H9 (cell line): ENCODE data around the gene FBXL14. TPM values are rescaled to one million over a fixed set of nuclear protein-coding genes. Genes with fewer than 3 reads are reported as not detected.

ENCODE experiments used
- DNase-seq: peaks from one replicate; pipeline ENCODE4 v3.0.0-alpha.2; 2017
- H2AFZ ChIP-seq: one replicate; pipeline ENCODE4 v1.6.1; 2013; ENCODE audit warnings: mild to moderate bottlenecking, low read length, control low read depth, moderate library complexity
- H2AK5ac ChIP-seq: 2 replicates; pipeline ENCODE4 v1.6.1; 2013; ENCODE audit warnings: low read length, control low read depth, mixed read lengths; ENCODE audit not compliant: insufficient read length
- H2BK120ac ChIP-seq: one replicate; pipeline ENCODE4 v1.6.1; 2013; ENCODE audit warnings: low read depth, mild to moderate bottlenecking, low read length, control low read depth, inconsistent platforms; ENCODE audit not compliant: poor library complexity, severe bottlenecking
- H2BK12ac ChIP-seq: 2 replicates; pipeline ENCODE4 v1.6.1; 2013; ENCODE audit warnings: low read length, control low read depth, mixed read lengths, low read depth; ENCODE audit not compliant: insufficient read length
- H2BK15ac ChIP-seq: 2 replicates; pipeline ENCODE4 v1.6.1; 2013; ENCODE audit warnings: low read depth, low read length, control low read depth
- H2BK20ac ChIP-seq: one replicate; pipeline ENCODE4 v1.6.1; 2013; ENCODE audit warnings: low read depth, mild to moderate bottlenecking, low read length, control low read depth, inconsistent platforms; ENCODE audit not compliant: poor library complexity, severe bottlenecking
- H2BK5ac ChIP-seq: 2 replicates; pipeline ENCODE4 v1.6.1; 2013; ENCODE audit warnings: low read length, control low read depth, mixed read lengths; ENCODE audit not compliant: insufficient read length
- H3K14ac ChIP-seq: 2 replicates; pipeline ENCODE4 v1.6.1; 2013; ENCODE audit warnings: low read length, control low read depth; ENCODE audit not compliant: insufficient read depth
- H3K18ac ChIP-seq: 2 replicates; pipeline ENCODE4 v1.6.1; 2013; ENCODE audit warnings: low read depth, mild to moderate bottlenecking, mixed read lengths, low read length, control low read depth; ENCODE audit not compliant: insufficient read length
- H3K23ac ChIP-seq: 2 replicates; pipeline ENCODE4 v1.6.1; 2013; ENCODE audit warnings: low read length, control low read depth, mixed read lengths, low read depth; ENCODE audit not compliant: insufficient read length
- H3K23me2 ChIP-seq: 2 replicates; pipeline ENCODE4 v1.6.1; 2013; ENCODE audit warnings: low read depth, mild to moderate bottlenecking, mixed read lengths, low read length, control low read depth; ENCODE audit not compliant: insufficient read length, poor library complexity, severe bottlenecking
- H3K27ac ChIP-seq: 2 replicates; pipeline ENCODE4 v1.5.1; 2013; ENCODE audit warnings: low read length, control low read depth, mixed read lengths, low read depth; ENCODE audit not compliant: insufficient read length
- H3K27me3 ChIP-seq: 2 replicates; pipeline ENCODE4 v1.6.1; 2013; ENCODE audit warnings: low read length, control low read depth, inconsistent platforms; ENCODE audit not compliant: insufficient read depth
- H3K4ac ChIP-seq: 2 replicates; pipeline ENCODE4 v1.6.1; 2013; ENCODE audit warnings: low read depth, mild to moderate bottlenecking, control low read depth, inconsistent platforms, low read length, moderate library complexity
- H3K4me1 ChIP-seq: 2 replicates; pipeline ENCODE4 v1.6.1; 2013; ENCODE audit warnings: low read length, control low read depth, inconsistent platforms; ENCODE audit not compliant: insufficient read depth
- H3K4me2 ChIP-seq: 2 replicates; pipeline ENCODE4 v1.6.1; 2013; ENCODE audit warnings: low read length, control low read depth, mixed read lengths; ENCODE audit not compliant: insufficient read length, insufficient read depth
- H3K56ac ChIP-seq: 2 replicates; pipeline ENCODE4 v1.6.1; 2013; ENCODE audit warnings: low read depth, mild to moderate bottlenecking, mixed read lengths, low read length, control low read depth; ENCODE audit not compliant: insufficient read length
- H3K79me1 ChIP-seq: 2 replicates; pipeline ENCODE4 v1.6.1; 2013; ENCODE audit warnings: low read depth, mild to moderate bottlenecking, moderate library complexity, low read length, control low read depth, inconsistent platforms; ENCODE audit not compliant: insufficient read depth, poor library complexity, severe bottlenecking
- H3K79me2 ChIP-seq: 2 replicates; pipeline ENCODE4 v1.6.1; 2013; ENCODE audit warnings: low read length, control low read depth, inconsistent platforms; ENCODE audit not compliant: insufficient read depth
- H3K9ac ChIP-seq: 2 replicates; pipeline ENCODE4 v1.6.1; 2013; ENCODE audit warnings: low read length, control low read depth, mixed read lengths; ENCODE audit not compliant: insufficient read length; ENCODE audit errors: extremely low read depth
- H3K9me3 ChIP-seq: one replicate; pipeline ENCODE4 v1.6.1; 2013; ENCODE audit warnings: low read depth, low read length, inconsistent platforms; ENCODE audit not compliant: control insufficient read depth
- H3T11ph ChIP-seq: one replicate; pipeline ENCODE4 v1.6.1; 2013; ENCODE audit warnings: mild to moderate bottlenecking, low read length, control low read depth, inconsistent platforms
- H4K20me1 ChIP-seq: one replicate; pipeline ENCODE4 v1.6.1; 2013; ENCODE audit not compliant: control insufficient read depth, insufficient read length, insufficient read depth
- H4K5ac ChIP-seq: 2 replicates; pipeline ENCODE4 v1.6.1; 2013; ENCODE audit warnings: low read depth, mild to moderate bottlenecking, mixed read lengths, low read length, control low read depth; ENCODE audit not compliant: insufficient read length
- H4K8ac ChIP-seq: replicated peaks from 2 replicates; pipeline ENCODE4 v1.6.1; 2013; ENCODE audit warnings: low read length, control low read depth, mixed read lengths, low read depth; ENCODE audit not compliant: insufficient read length
- H4K91ac ChIP-seq: 2 replicates; pipeline ENCODE4 v1.6.1; 2013; ENCODE audit warnings: low read depth, mild to moderate bottlenecking, moderate library complexity, mixed read lengths, low read length, control low read depth; ENCODE audit not compliant: insufficient read length
- H3K27ac Mint-ChIP-seq, 3 experiments: 2 replicates in 2 of 3; 3 replicates in 1 of 3; pipeline ENCODE4 v1.8.0; 2020 to 2021; ENCODE audit warnings: mixed read lengths in 3 of 3, mild to moderate bottlenecking in 1 of 3, moderate library complexity in 1 of 3
- H3K27me3 Mint-ChIP-seq: 2 replicates; pipeline ENCODE4 v1.8.0; 2021; ENCODE audit warnings: low read depth, mild to moderate bottlenecking, moderate library complexity, mixed read lengths
- H3K36me3 Mint-ChIP-seq, 3 experiments: 2 replicates in 2 of 3; 3 replicates in 1 of 3; pipeline ENCODE4 v1.8.0; 2020 to 2021; ENCODE audit warnings: low read depth in 3 of 3, mixed read lengths in 3 of 3; ENCODE audit not compliant: insufficient read depth in 1 of 3
- H3K4me1 Mint-ChIP-seq, 2 experiments: 2 replicates each; pipeline ENCODE4 v1.8.0; 2020; ENCODE audit warnings: mixed read lengths in 2 of 2
- H3K4me3 Mint-ChIP-seq, 2 experiments: 2 replicates in 1 of 2; 3 replicates in 1 of 2; pipeline ENCODE4 v1.8.0; 2020 to 2021; ENCODE audit warnings: mild to moderate bottlenecking in 2 of 2, mixed read lengths in 2 of 2, moderate library complexity in 1 of 2
- H3K9me3 Mint-ChIP-seq, 2 experiments: 2 replicates in 1 of 2; 3 replicates in 1 of 2; pipeline ENCODE4 v1.8.0; 2020; ENCODE audit warnings: mild to moderate bottlenecking in 2 of 2, mixed read lengths in 2 of 2, moderate library complexity in 1 of 2
- CTCF ChIP-seq: fragments of 200-600 bp; sonication (generic); conservative IDR thresholded peaks from 3 replicates; pipeline ENCODE4 v1.8.0; 2021; ENCODE audit warnings: antibody characterized with exemption, mild to moderate bottlenecking
- WGBS: extraction: QIAGEN DNeasy Blood & Tissue Kit; methylation state at CpG from one replicate; pipeline ENCODE4 v1.1.7; 2013; ENCODE audit warnings: missing lambda C conversion rate, low lambda C conversion rate, mixed read lengths; ENCODE audit not compliant: insufficient read length; ENCODE audit errors: extremely low coverage; 5-methylcytosine and 5-hydroxymethylcytosine counted together
- total RNA-seq: library from RNA; stranded (reverse); gene quantifications from 2 replicates; pipeline ENCODE4 v1.2.1, GENCODE V29; 2021

Gene FBXL14
- total RNA-seq, 1 experiment from 2014 or later = 15.6 TPM

- H3K79me2 ChIP-seq = no peaks in the 10 kb centered on the region
Observed at GRCh38 chr12:1551496-1551895, 42.9 kb downstream of the FBXL14 start.

More at GRCh38 chr12:1551496-1551895, 42.9 kb downstream of the FBXL14 start:
- H3K79me1 ChIP-seq = no peaks in the 10 kb centered on the region
- Mint-ChIP-seq H3K27me3 (peaks cover 30% of the 10 kb centered on the region), H3K9me3 (peaks cover 9 to 16% of the 10 kb centered on the region in 2 experiments), H3K4me3 (no peak overlapping the region), H3K36me3 (peaks cover 3 to 9% (median 7%) of the 10 kb centered on the region in 3 experiments; a peak in 5 of 7 replicates), H3K4me1 (peaks cover 11 to 12% of the 10 kb centered on the region in 2 experiments), H3K27ac (no peak overlapping the region)
- H3K4me1 ChIP-seq = no peaks in the 10 kb centered on the region
- TF ChIP-seq CTCF = no peak
- H3T11ph ChIP-seq = no peak overlapping the region
- no peak overlapping the region for H2AK5ac ChIP-seq
- no peak overlapping the region for H4K91ac ChIP-seq
- H3K18ac ChIP-seq = no peak overlapping the region
- H3K9ac ChIP-seq = no peak overlapping the region
- H4K8ac ChIP-seq = no peak overlapping the region
- no peak overlapping the region for H3K4me2 ChIP-seq
- H2BK12ac ChIP-seq = no peak overlapping the region
- no peaks in the 10 kb centered on the region for H4K20me1 ChIP-seq
- H3K23ac ChIP-seq = no peak overlapping the region
- H4K5ac ChIP-seq = no peak overlapping the region
- no peak overlapping the region for H3K27ac ChIP-seq
- H2AFZ ChIP-seq = no peak overlapping the region
- no peak overlapping the region for H2BK120ac ChIP-seq
- H2BK5ac ChIP-seq = no peak overlapping the region
- no peak overlapping the region for H3K4ac ChIP-seq
- no peak overlapping the region for H2BK15ac ChIP-seq
- H3K14ac ChIP-seq = no peak overlapping the region
- no peaks in the 10 kb centered on the region for H3K27me3 ChIP-seq
- no peaks in the 10 kb centered on the region for H3K9me3 ChIP-seq
- no peak overlapping the region for H3K56ac ChIP-seq
- no peak for DNase-seq
- no CpG with 5 or more reads among the region's 6 CpGs for WGBS
- no peak overlapping the region for H2BK20ac ChIP-seq
- H3K23me2 ChIP-seq = no peaks in the 10 kb centered on the region
